ENCODE measurements around the gene COL5A1. TPM values are rescaled to one million over a fixed set of nuclear protein-coding genes. Genes with fewer than 3 reads are reported as not detected.

The COL5A1 gene
- total RNA-seq, 4 donors from 2014 or later = 14.0 to 23.9 (median 19.2) TPM

DNA sequence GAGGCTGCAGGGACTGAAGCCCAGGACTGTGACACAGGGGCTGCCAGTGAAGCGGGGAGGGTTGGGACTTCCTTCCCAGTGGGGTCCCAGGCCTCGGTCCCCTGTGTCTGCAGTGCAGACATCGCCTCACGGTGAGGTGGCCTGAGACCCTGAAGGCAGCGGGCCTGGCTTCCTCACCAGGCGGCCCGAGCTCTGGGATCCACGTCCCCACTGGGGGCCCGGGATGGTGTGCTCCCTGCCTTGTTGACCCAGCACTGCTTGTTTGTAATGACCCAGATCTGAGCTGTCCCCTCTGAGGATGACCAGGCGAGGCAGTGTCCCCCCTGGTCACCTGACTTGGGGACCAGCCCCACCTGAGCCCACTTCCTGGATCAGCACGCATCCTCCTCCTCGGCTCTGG is 53.1 kb downstream of the COL5A1 start:
- TF ChIP-seq, protein P1, sequence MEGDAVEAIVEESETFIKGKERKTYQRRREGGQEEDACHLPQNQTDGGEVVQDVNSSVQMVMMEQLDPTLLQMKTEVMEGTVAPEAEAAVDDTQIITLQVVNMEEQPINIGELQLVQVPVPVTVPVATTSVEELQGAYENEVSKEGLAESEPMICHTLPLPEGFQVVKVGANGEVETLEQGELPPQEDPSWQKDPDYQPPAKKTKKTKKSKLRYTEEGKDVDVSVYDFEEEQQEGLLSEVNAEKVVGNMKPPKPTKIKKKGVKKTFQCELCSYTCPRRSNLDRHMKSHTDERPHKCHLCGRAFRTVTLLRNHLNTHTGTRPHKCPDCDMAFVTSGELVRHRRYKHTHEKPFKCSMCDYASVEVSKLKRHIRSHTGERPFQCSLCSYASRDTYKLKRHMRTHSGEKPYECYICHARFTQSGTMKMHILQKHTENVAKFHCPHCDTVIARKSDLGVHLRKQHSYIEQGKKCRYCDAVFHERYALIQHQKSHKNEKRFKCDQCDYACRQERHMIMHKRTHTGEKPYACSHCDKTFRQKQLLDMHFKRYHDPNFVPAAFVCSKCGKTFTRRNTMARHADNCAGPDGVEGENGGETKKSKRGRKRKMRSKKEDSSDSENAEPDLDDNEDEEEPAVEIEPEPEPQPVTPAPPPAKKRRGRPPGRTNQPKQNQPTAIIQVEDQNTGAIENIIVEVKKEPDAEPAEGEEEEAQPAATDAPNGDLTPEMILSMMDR (IDR thresholded peaks at IDR 0.05; ENCODE audit: low read depth) = no peak

DNA sequence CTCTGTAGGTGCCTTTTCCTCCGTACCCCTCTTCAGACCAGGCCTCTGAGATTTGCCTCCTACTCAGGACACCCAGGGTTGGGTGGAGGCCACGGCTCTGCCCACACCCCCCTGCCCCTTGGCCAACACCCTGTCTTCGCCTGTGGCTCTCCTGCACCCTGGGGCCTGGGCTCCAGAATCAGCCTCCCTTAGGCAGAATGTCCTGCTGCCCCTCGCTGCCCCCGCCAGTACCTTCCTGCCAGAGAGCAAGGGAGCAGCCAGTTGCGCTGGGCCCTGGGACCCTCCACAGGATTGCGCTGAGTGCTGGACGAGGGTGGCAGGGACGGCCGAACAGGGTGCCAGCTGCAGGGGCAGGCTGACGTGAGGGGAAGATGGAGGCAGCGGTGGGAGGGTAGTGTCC is 53.5 kb downstream of the COL5A1 start:
- TF ChIP-seq, protein P1 (IDR thresholded peaks at IDR 0.05; ENCODE audit: low read depth) = no peak

DNA sequence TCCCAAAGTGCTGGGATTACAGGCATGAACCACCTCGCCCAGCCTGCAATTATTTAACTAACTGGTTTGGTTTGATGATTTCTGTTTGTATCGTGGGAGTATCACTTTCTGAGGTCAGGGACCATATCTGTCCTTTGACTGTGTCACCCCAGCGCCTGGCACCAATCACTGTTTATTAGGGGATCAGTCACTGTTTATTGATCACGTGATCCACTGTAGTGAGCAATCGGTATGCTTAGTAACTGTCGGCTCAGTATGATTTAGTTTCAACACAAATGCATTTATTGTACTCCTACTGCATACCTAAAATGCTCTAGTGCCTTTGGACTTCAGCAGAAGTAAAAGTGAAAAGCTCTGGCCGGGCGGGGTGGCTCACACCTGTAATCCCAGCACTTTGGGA is 54.8 kb downstream of the COL5A1 start:
- TF ChIP-seq, protein P1 (IDR thresholded peaks at IDR 0.05; ENCODE audit: low read depth) = no peak

DNA sequence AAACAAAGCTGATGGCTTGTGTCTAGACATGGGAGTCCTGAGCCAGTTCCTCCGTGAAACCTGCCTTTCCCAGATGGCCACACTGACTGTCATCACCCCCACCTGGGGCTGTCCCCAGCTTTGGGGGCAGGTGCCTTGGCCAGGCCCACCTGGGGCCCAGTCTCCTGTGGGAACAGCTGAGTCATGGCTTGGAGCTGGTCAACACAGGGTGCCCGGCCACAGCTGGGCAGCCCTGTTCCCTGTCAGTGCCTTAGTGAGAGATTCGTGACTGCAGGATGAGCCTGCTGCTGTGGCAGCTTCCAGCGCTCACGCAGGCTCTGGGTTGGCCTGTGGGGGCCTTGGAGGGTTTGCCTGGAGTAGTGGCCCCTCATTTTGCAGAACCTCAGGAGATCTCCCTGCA is 56.5 kb downstream of the COL5A1 start:
- TF ChIP-seq, protein P1 (IDR thresholded peaks at IDR 0.05; ENCODE audit: low read depth) = no peak

DNA sequence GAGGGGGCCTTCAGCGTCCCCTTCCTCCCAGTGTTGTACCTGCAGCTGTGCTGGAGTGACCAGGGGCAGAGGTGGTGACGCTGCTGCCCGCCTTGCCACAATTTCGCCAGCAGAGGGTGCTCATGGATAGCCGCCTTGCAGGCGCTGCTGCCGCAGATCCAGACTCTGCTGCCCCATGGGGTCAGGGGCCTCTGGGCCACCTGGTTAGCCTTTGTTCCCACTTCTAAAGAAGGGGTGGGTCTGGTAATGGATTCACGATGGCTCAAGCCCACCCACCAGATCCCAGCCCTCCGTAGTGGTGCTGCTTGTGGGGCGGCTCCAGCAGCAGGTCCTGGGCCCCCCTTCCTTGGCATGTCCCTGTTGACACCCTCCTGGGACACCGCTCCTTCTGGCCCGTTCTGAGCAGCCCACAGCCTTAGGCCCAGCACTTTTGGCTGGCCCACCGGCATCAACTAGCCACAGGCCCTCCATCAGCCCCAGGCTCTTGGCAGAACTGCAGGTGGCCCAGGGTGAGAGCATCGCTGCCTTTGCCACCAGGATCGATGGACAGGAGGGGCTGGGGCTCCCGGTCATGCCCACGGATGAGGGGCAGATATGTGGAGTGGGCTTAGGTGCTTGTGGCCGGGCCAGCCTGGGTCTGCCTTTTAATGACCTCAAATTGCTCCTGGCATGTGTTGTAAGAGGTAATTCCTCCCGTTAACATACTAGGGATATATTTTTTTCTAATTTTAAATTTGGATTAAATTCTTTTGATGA is 57.2 kb downstream of the COL5A1 start:
- TF ChIP-seq, protein P1 (IDR thresholded peaks at IDR 0.05; ENCODE audit: low read depth) = no peak

DNA sequence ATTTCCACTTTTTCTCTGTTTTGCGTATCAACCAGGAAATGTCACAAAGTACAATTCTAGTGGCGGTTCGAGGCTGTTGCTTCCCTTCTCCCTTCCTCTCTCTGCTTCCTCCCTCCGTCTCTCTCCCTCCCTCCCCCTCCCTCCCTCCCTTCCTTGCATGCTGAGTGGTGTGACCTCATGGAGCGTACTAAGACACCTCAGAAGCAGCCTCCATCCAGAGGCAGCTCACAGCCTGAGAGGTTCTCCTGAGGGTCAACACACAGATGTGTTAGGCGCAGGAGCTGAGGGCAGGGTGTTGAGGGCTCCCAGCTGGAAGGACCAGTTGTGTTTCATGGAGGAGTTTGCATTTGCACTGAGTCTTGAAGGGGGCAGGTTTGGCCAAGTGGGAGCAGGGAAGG is 57.7 kb downstream of the COL5A1 start:
- TF ChIP-seq, protein P1 (IDR thresholded peaks at IDR 0.05; ENCODE audit: low read depth) = no peak

DNA sequence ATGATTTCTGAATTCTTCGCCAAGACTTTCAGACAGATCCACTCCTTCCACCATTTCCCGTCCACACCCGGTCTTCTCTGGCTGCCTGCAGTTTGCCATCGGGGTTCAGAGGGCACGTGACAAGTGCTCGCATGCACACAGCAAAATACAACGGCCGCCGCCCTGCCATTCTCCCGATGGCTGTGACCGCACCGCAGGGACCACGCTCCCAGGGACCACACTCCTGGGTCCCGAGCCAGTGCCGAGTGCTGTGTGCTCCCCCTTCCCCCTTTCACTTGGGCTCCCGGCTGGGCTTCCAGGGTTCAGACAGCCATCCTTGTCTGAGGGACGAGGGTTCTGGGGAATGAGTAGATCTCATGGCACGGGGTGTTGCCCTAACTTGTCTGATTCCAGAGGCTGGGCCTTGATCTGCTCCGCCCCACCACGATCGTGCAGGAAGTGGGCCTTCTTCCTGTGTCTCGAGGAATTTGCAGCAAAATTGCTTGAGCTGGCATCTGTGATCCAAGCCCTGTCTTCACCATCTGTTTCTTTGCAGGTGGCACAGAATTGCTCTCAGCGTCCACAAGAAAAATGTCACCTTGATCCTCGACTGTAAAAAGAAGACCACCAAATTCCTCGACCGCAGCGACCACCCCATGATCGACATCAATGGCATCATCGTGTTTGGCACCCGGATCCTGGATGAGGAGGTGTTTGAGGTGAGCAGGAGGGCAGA is 59.2 kb downstream of the COL5A1 start:
- TF ChIP-seq, protein P1 (IDR thresholded peaks at IDR 0.05; ENCODE audit: low read depth) = no peak

All from subcutaneous adipose tissue (tissue), 4 donors.